NCI-H1105 treated with DMSO at 0.1 percent for 48 hours (cell line): Measurements from ENCODE around the gene TEKT5.
A peak's percentile ranks its signal among the peaks of the same experiment; 100 is the strongest.
"Not testable (repeated sequence)": the region's sequence is repeated elsewhere in the genome, so short reads cannot be mapped to it uniquely, and the experiment has no call there.

Experiments
- DNase-seq: peaks from one replicate; lab custom pipeline; 2025; lab: John Stamatoyannopoulos, UW

The TEKT5 gene

GRCh38 chr16:10694830-10695229 is at the start of gene TEKT5:
Gene TEKT5, minus strand, starts transcription at chr16:10694930. Its CDS starts 57 bp downstream, at chr16:10694873.
- DNase-seq = no peak

- DNase-seq = peak; percentile 89
Measured at GRCh38 chr16:10743610-10744369, 49.1 kb upstream of the TEKT5 start, which contains the start of gene NUBP1. Gene NUBP1, plus strand, starts transcription at chr16:10743842. Its CDS starts 22 bp downstream, at chr16:10743864.

GRCh38 chr16:10743227-10743609 is 48.5 kb upstream of the TEKT5 start:
- no peak for DNase-seq

DNA sequence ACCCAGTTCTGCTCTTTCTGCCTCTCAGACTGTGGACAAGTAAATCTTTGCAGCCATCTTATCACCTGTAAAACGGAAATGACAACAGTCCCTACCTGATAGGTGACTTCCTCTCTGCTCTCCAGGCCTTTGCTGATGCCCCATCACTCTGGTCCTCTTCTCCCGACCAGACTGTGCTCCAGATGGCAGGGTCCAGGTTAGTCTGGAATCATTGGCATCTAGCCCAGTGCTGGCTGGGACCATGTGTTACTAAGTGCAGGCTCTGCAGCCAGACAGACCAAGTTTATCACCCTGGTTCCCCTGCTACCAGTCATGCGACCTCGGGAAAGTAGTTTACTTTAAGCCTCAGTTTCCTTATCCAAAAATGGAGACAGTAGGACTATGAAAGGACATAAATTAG is 47.1 kb upstream of the TEKT5 start:
- peak; percentile 9 for DNase-seq

DNA sequence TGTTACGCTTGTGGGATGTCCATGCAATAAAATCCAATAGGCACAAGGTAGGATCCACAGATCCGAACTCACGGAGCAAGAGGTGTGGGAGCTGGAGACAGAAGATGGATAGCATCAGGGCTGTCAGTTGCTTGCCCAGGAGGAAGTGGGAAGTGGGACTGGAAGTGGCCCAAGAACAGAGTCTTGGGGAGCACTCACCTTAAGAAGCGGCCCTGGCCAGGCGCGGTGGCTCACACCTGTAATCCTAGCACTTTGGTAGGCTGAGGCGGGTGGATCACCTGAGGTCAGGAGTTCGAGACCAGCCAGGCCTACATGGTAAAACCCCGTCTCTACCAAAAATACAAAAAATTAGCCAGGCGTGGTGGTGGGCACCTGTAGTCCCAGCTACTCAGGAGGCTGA is 46.5 kb upstream of the TEKT5 start:
- DNase-seq = not testable (repeated sequence)

GRCh38 chr16:10740845-10741208 is 46.1 kb upstream of the TEKT5 start:
- no peak for DNase-seq

GRCh38 chr16:10740000-10740844 is 45.5 kb upstream of the TEKT5 start:
- DNase-seq = no peak

DNA sequence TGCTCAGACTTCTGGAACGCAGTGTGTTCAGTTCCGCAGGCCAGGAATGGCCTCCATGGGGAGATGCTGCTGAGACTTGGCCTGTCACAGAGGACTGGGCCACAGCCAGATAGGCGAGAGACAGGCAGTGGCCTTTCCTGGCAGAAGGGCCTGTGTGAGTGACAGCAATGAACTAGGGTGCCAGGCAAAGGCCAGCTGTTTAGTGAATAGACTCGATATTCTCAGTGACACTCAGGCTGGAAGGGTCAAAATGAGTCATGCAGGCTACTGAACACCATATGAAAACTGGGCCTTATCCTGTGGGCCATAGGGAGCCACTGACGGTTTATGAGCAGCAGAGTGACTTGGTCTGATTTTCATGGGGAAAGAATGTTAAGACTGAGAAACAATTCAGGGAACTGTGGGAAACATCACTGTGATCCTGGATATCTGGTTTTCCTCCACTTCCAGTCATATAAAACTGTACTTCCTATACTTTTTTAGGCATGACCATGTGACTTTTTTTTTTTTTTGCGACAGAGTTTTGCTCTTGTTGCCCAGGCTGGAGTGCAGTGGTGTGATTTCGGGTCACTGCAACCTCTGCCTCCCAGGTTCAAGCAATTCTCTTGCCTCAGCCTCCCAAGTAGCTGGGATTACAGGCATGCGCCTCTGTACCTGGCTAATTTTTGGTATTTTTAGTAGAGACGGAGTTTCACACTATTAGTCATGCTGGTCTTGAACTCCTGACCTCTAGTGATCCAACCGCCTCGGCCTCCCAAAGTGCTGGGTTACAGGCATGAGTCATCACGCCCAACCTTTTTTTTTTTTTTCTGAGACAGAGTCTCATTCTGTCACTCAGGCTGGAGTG is 43.7 kb upstream of the TEKT5 start:
- no peak for DNase-seq

- peak; percentile 78 for DNase-seq
Measured at GRCh38 chr16:10737068-10737625, 42.4 kb upstream of the TEKT5 start.

GRCh38 chr16:10731790-10732189 is 37.1 kb upstream of the TEKT5 start:
- no peak for DNase-seq

GRCh38 chr16:10729104-10730048 is 34.6 kb upstream of the TEKT5 start:
- DNase-seq = no peak

DNA sequence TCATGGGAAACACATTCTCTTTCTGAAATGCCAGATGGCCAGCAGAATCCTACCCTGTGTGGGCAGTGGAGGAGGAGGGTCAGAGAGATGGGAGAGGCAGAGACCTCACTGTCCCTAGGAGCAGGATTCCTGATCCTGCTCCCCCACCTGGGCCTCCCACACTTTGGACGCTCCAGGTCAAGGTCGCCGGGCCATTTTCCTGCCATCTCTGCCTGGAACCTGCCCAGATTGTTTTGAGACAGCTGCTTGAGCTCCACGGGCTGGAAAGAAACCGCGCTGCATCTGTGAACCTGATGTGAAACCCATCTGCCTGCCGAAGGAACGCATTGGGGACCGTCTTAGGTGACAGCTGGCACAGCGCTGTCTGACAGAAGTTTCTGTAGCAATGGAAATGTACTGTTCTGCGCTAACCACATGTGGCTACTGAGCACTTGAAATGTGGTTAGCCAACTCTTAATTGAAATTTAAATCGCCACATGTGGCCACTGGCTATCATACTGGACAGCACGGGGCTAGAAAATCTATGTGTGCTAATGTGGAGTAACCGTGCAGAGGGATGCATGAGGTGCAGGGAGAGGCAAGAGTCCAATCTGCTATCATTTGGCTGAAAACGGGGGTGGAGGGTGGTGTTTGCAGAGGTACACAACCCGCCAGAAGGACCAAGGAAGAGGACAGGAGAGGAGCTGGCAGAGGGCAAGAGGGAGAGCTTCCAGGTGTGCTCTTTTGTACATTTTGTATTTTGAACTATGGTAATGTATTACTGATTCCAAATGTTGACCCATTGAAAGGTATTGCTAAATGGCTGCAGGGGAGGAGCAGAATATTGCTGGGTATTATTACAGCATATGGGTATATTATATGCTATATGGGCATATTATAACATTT is 33.5 kb upstream of the TEKT5 start:
- no peak for DNase-seq

GRCh38 chr16:10708969-10709368 is 14.2 kb upstream of the TEKT5 start:
- DNase-seq = no peak

- DNase-seq = no peak
Measured at GRCh38 chr16:10699756-10700155, 5.0 kb upstream of the TEKT5 start.

DNA sequence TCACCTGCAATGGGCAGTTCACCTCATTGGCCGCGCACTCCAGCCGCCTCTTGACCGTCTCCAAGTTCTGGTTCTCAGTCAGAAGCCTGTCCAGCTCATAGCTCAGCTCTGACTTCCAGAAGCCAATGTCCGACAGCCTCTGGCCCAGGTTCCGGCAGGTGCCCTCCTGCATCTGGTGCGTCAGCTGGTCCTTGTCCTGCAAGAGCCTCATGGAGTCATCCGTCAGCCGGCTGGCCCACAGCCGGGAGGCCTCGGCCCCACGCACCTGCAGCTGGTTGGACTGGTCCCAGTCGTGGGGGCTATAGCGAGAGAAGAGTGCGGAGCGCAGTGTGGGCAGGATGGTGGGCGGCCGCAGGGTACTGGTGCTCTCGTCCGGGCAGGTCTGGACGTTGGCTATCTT is 424 bp downstream of the TEKT5 start:
- DNase-seq = no peak

GRCh38 chr16:10693889-10694288 is 841 bp downstream of the TEKT5 start:
- no peak for DNase-seq

GRCh38 chr16:10692470-10692869 is 2.3 kb downstream of the TEKT5 start:
- no peak for DNase-seq

- no peak for DNase-seq
Measured at GRCh38 chr16:10688726-10689125, 6.0 kb downstream of the TEKT5 start.

- no peak for DNase-seq
Measured at GRCh38 chr16:10688291-10688690, 6.4 kb downstream of the TEKT5 start.

DNA sequence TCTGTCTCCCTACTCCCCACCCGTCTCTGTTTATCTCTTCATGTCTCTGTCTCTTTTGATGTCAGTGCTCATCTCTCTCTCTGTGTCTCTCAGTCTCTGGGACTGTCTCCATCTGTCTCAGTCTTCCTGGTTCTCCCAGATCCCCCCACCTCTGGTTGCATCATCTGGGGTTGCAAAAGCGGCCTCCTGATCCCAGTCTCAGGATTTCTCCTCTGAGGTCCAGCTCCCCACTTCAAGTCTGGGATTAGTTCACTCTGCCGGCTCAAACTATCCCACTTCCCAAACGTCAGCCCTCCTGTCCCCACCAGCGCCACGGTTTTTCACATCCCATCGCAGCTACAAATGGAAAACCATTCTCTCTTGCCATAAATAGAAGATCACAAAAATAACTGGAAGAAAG is 9.0 kb downstream of the TEKT5 start:
- DNase-seq = no peak
